Panc1 (cell line): Measurements from ENCODE around the gene KRTAP5-9.

Experiments
- CTCF ChIP-seq: fragments of 450-650 bp; IDR thresholded peaks from 2 replicates; pipeline ENCODE4 v1.5.1; 2017; ENCODE audit warnings: mild to moderate bottlenecking
- REST ChIP-seq, 2 experiments: IDR thresholded peaks; 2 replicates each; pipeline ENCODE4 v1.6.1; 2011 to 2012; ENCODE audit warnings: low read depth in 2 of 2, control low read depth in 1 of 2, low read length in 1 of 2, mild to moderate bottlenecking in 1 of 2, moderate library complexity in 1 of 2; ENCODE audit not compliant: insufficient read depth in 1 of 2
- SIN3A ChIP-seq: IDR thresholded peaks from 2 replicates; pipeline ENCODE4 v1.6.1; 2012; ENCODE audit warnings: low read depth, mild to moderate bottlenecking, low read length, moderate library complexity, borderline replicate concordance; ENCODE audit not compliant: insufficient read depth

GRCh38 chr11:71505001-71505400 lies 43.2 kb upstream of the KRTAP5-9 start:
- TF ChIP-seq CTCF, result no peak
- TF ChIP-seq SIN3A, result no peak
- TF ChIP-seq REST (IDR thresholded peaks at IDR 0.05; ENCODE audit: insufficient read depth in 1 of 2, low read depth in 2 of 2, low read length in 1 of 2), result no peak
